ENCODE measurements around the gene LZIC. TPM values are rescaled to one million over a fixed set of nuclear protein-coding genes. Genes with fewer than 3 reads are reported as not detected.

LZIC gene
- polyA plus RNA-seq, 1 experiment = 9.1 TPM

GRCh38 chr1:9886092-9886742 is 57.0 kb downstream of the LZIC start:
- POLR2A ChIA-PET = no interaction called here

DNA sequence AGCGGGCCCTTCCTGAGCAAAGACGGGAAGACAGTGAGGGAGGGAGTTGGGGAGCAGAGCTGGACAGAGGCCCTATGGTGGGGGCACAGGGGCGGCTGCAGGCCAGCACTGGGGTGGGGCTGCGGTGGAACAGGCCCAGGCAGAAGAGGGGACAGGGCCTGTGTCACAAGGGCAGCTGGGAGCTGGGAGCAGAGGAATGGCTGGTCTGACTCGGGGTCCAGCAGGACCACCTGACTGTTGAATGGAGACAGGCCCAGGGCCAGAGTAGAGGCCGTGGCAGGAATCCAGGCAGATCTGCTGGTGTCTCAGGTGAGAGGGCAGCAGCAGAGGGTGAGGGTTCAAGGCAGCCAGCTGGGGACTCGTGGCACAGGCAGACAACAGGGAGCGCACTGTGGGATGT is 58.4 kb downstream of the LZIC start:
- TF ChIP-seq, protein P1, sequence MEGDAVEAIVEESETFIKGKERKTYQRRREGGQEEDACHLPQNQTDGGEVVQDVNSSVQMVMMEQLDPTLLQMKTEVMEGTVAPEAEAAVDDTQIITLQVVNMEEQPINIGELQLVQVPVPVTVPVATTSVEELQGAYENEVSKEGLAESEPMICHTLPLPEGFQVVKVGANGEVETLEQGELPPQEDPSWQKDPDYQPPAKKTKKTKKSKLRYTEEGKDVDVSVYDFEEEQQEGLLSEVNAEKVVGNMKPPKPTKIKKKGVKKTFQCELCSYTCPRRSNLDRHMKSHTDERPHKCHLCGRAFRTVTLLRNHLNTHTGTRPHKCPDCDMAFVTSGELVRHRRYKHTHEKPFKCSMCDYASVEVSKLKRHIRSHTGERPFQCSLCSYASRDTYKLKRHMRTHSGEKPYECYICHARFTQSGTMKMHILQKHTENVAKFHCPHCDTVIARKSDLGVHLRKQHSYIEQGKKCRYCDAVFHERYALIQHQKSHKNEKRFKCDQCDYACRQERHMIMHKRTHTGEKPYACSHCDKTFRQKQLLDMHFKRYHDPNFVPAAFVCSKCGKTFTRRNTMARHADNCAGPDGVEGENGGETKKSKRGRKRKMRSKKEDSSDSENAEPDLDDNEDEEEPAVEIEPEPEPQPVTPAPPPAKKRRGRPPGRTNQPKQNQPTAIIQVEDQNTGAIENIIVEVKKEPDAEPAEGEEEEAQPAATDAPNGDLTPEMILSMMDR (IDR thresholded peaks at IDR 0.05; ENCODE audit: insufficient read depth, low read depth, low read length) = no peak
- ChIA-PET CTCF (interaction anchor here (3.6 kb wide), 1 partner anchor 10 kb away, joined by 18 read pairs; no protein-coding TSS in a partner anchor), POLR2A (no interaction called here)
- Histone ChIP-seq H3K27me3 (ENCODE audit: control insufficient read depth, insufficient read depth, low read length) (no peaks in the 10 kb centered on the region), H3K36me3 (ENCODE audit: control insufficient read depth, insufficient read depth, low read length) (no peaks in the 10 kb centered on the region), H3K4me3 (ENCODE audit: low read depth, low read length) (no peak overlapping the region)
- DNase-seq (ENCODE audit: low read depth) = no peak

More at GRCh38 chr1:9886092-9886742, 57.0 kb downstream of the LZIC start:
- CTCF ChIA-PET = interaction anchor here (3.6 kb wide), 1 partner anchor 11 kb away, joined by 18 read pairs; no protein-coding TSS in a partner anchor
- TF ChIP-seq, protein P1 (IDR thresholded peaks at IDR 0.05; ENCODE audit: insufficient read depth, low read depth, low read length) = no peak
- no peaks in the 10 kb centered on the region for H3K36me3 ChIP-seq (ENCODE audit: control insufficient read depth, insufficient read depth, low read length)
- no peaks in the 10 kb centered on the region for H3K27me3 ChIP-seq (ENCODE audit: control insufficient read depth, insufficient read depth, low read length)
- DNase-seq (ENCODE audit: low read depth) = no peak
- no peak overlapping the region for H3K4me3 ChIP-seq (ENCODE audit: low read depth, low read length)

DNA sequence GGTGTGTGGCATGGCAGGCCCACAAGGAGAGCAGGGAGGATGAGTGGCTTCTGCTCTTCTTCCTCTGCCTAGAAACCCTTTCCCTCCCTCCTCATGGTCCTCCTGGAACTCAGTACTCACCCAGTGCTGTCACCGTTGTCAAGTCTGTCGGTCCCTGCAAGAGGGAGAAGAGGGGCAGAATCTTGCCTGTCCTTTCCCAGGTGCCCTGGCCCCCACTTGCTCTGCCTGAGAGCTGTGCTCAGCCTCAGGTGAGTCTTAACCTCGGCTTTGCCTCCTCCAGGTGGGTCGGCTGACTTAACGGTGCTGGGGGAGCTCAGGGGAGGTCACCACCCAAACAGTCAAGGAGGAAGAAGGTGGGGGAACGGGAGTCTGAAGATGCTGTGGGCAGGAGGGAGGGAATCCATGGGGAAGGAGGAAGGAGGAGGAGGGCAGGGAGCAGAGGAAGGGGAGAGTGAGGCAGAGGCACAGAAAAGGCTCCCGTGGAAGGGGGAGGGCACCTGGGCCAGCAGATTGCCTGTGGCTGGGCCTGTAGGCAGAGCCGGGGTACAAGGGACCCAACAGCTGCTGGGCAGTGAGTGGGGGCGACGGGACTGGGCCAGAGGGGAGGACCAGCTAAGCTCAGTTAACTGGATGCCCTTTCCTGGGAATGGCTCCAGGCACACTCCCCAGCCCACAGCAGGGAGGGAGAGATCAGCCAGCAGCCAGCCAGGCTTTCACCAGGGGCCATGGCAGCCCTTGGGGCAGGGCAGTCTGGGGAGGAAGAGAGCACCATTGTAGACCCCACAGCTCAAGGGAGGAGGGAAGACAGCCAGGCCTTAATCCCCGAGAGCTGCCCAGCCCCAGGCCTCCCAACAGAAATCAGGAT is 59.4 kb downstream of the LZIC start:
- Histone ChIP-seq H3K36me3 (ENCODE audit: control insufficient read depth, insufficient read depth, low read length) (no peaks in the 10 kb centered on the region), H3K4me3 (ENCODE audit: low read depth, low read length) (no peak overlapping the region), H3K27me3 (ENCODE audit: control insufficient read depth, insufficient read depth, low read length) (no peaks in the 10 kb centered on the region)
- CTCF ChIA-PET = interaction anchor here (0.6 to 3.6 kb wide), 3 partner anchors 9 to 39 kb away, joined by 3 to 18 read pairs (median 3); no protein-coding TSS in a partner anchor
- TF ChIP-seq, protein P1 (IDR thresholded peaks at IDR 0.05; ENCODE audit: insufficient read depth, low read depth, low read length) = no peak
- POLR2A ChIA-PET = no interaction called here
- DNase-seq (ENCODE audit: low read depth) = no peak

GRCh38 chr1:9882945-9883303 is 60.3 kb downstream of the LZIC start:
- POLR2A ChIA-PET = no interaction called here
- no peak for DNase-seq (ENCODE audit: low read depth)

More at GRCh38 chr1:9882945-9883303, 60.3 kb downstream of the LZIC start:
- no peak overlapping the region for H3K4me3 ChIP-seq (ENCODE audit: low read depth, low read length)
- no peaks in the 10 kb centered on the region for H3K27me3 ChIP-seq (ENCODE audit: control insufficient read depth, insufficient read depth, low read length)
- TF ChIP-seq, protein P1 (IDR thresholded peaks at IDR 0.05; ENCODE audit: insufficient read depth, low read depth, low read length) = no peak
- CTCF ChIA-PET = interaction anchor here (1.1 kb wide), 1 partner anchor 40 kb away, joined by 3 read pairs; no protein-coding TSS in a partner anchor
- H3K36me3 ChIP-seq (ENCODE audit: control insufficient read depth, insufficient read depth, low read length) = no peaks in the 10 kb centered on the region
